Measurements from ENCODE around the gene ELFN1.

DNA sequence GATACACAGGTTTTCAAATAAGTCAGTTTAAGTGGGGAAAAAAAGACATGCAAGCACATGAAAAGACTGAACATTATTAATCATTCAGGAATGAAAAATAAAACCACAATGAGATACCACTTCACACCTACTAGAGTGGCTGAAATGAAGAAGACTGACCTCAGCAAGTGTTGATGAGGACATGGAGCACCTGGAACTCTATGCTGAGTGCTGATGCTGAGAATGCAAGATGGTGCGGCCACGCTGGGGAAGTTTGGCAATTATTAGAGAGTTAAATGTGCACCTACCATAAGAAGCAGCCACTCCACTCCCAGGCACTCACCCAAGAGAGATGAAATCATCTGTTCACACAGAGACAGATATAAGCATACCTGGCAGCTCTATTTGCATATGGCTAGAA lies 32.9 kb upstream of the ELFN1 start:
- TF ChIP-seq, protein P1, sequence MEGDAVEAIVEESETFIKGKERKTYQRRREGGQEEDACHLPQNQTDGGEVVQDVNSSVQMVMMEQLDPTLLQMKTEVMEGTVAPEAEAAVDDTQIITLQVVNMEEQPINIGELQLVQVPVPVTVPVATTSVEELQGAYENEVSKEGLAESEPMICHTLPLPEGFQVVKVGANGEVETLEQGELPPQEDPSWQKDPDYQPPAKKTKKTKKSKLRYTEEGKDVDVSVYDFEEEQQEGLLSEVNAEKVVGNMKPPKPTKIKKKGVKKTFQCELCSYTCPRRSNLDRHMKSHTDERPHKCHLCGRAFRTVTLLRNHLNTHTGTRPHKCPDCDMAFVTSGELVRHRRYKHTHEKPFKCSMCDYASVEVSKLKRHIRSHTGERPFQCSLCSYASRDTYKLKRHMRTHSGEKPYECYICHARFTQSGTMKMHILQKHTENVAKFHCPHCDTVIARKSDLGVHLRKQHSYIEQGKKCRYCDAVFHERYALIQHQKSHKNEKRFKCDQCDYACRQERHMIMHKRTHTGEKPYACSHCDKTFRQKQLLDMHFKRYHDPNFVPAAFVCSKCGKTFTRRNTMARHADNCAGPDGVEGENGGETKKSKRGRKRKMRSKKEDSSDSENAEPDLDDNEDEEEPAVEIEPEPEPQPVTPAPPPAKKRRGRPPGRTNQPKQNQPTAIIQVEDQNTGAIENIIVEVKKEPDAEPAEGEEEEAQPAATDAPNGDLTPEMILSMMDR (IDR thresholded peaks at IDR 0.05 in 2 of 3, conservative IDR thresholded peaks at IDR 0.05 in 1 of 3; ENCODE audit: insufficient read depth in 2 of 3, low read depth in 1 of 3, low read length in 3 of 3) = no peak
- TF ChIP-seq, protein P2, sequence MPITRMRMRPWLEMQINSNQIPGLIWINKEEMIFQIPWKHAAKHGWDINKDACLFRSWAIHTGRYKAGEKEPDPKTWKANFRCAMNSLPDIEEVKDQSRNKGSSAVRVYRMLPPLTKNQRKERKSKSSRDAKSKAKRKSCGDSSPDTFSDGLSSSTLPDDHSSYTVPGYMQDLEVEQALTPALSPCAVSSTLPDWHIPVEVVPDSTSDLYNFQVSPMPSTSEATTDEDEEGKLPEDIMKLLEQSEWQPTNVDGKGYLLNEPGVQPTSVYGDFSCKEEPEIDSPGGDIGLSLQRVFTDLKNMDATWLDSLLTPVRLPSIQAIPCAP (CRISPR knock-in tag; IDR thresholded peaks at IDR 0.05; ENCODE audit: borderline replicate concordance) = no peak
- TF ChIP-seq SPI1 (IDR thresholded peaks at IDR 0.05; ENCODE audit: borderline replicate concordance, low read depth, low read length) (no peak), BRF1 (IDR thresholded peaks at IDR 0.05; ENCODE audit: borderline replicate concordance, extremely low read depth, insufficient read length) (no peak), CCNT2 (IDR thresholded peaks at IDR 0.05; ENCODE audit: borderline replicate concordance, extremely low read depth, insufficient read length, low read depth, low read length) (no peak)
